SK-N-SH (cell line): ENCODE results near the gene TNFAIP8L3.

Experiments used
- EZH2phosphoT487 ChIP-seq: fragments of 200-600 bp; sonication (generic); IDR thresholded peaks from 2 replicates; pipeline ENCODE4 v1.6.1; 2017; ENCODE audit warnings: low read depth, mixed run types, mild to moderate bottlenecking, antibody characterized with exemption, moderate library complexity, borderline replicate concordance
- FOXM1 ChIP-seq: IDR thresholded peaks from 2 replicates; pipeline ENCODE4 v1.4.0; 2012; ENCODE audit warnings: low read depth, mild to moderate bottlenecking
- GATA2 ChIP-seq: sonication (generic); formaldehyde crosslinking; IDR thresholded peaks from 2 replicates; pipeline ENCODE4 v1.5.0; 2020; ENCODE audit warnings: mild to moderate bottlenecking, missing genetic modification reagents
- RCOR1 ChIP-seq: fragments of 150-350 bp; IDR thresholded peaks from 2 replicates; pipeline ENCODE4 v1.6.1; 2017; ENCODE audit warnings: antibody characterized with exemption, low read length
- SMC3 ChIP-seq: IDR thresholded peaks from 2 replicates; pipeline ENCODE4 v1.6.1; 2012; ENCODE audit warnings: low read depth, low read length, improper control_type of control experiment
- TAF1 ChIP-seq: IDR thresholded peaks from 2 replicates; pipeline ENCODE4 v1.6.1; 2012; ENCODE audit warnings: low read depth, mild to moderate bottlenecking, low read length, moderate library complexity, borderline replicate concordance
- TF ChIP-seq, protein P1 (sequence below): fragments of 200-600 bp; sonication (generic); IDR thresholded peaks from 2 replicates; pipeline ENCODE4 v1.6.1; 2017; ENCODE audit warnings: antibody characterized with exemption, mild to moderate bottlenecking, moderate library complexity
- TF ChIP-seq, protein P2 (sequence below): fragments of 150-350 bp; IDR thresholded peaks from 2 replicates; pipeline ENCODE4 v1.6.1; 2017; ENCODE audit warnings: antibody characterized with exemption, low read length, low read depth, borderline replicate concordance
- TF ChIP-seq, protein P3 (sequence below): IDR thresholded peaks from 2 replicates; pipeline ENCODE4 v1.6.1; 2012; ENCODE audit warnings: mild to moderate bottlenecking, low read depth, low read length, moderate library complexity

DNA sequence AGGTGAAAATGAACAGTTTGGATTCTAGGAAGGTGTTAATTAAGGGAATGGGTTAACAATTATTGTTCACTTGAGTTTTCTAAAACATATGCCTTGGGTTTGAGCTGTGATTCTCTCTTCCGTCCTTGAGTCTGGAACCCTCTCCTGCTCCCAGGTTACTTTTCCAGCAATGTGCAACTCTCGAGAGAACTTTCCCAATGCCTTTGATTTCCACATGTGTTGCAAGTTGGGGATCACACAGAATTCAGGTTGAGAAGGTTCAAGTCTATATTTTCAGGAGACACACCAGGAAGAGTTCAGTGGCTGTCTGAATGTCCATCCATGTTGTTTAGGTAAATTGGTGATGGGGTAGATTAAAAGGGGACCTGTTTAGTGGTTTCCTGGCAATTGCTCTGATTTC lies 48.7 kb downstream of the TNFAIP8L3 start:
- TF ChIP-seq, protein P1, sequence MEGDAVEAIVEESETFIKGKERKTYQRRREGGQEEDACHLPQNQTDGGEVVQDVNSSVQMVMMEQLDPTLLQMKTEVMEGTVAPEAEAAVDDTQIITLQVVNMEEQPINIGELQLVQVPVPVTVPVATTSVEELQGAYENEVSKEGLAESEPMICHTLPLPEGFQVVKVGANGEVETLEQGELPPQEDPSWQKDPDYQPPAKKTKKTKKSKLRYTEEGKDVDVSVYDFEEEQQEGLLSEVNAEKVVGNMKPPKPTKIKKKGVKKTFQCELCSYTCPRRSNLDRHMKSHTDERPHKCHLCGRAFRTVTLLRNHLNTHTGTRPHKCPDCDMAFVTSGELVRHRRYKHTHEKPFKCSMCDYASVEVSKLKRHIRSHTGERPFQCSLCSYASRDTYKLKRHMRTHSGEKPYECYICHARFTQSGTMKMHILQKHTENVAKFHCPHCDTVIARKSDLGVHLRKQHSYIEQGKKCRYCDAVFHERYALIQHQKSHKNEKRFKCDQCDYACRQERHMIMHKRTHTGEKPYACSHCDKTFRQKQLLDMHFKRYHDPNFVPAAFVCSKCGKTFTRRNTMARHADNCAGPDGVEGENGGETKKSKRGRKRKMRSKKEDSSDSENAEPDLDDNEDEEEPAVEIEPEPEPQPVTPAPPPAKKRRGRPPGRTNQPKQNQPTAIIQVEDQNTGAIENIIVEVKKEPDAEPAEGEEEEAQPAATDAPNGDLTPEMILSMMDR = no peak
- TF ChIP-seq, protein P2, sequence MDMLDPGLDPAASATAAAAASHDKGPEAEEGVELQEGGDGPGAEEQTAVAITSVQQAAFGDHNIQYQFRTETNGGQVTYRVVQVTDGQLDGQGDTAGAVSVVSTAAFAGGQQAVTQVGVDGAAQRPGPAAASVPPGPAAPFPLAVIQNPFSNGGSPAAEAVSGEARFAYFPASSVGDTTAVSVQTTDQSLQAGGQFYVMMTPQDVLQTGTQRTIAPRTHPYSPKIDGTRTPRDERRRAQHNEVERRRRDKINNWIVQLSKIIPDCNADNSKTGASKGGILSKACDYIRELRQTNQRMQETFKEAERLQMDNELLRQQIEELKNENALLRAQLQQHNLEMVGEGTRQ = no peak
- TF ChIP-seq, protein P3, sequence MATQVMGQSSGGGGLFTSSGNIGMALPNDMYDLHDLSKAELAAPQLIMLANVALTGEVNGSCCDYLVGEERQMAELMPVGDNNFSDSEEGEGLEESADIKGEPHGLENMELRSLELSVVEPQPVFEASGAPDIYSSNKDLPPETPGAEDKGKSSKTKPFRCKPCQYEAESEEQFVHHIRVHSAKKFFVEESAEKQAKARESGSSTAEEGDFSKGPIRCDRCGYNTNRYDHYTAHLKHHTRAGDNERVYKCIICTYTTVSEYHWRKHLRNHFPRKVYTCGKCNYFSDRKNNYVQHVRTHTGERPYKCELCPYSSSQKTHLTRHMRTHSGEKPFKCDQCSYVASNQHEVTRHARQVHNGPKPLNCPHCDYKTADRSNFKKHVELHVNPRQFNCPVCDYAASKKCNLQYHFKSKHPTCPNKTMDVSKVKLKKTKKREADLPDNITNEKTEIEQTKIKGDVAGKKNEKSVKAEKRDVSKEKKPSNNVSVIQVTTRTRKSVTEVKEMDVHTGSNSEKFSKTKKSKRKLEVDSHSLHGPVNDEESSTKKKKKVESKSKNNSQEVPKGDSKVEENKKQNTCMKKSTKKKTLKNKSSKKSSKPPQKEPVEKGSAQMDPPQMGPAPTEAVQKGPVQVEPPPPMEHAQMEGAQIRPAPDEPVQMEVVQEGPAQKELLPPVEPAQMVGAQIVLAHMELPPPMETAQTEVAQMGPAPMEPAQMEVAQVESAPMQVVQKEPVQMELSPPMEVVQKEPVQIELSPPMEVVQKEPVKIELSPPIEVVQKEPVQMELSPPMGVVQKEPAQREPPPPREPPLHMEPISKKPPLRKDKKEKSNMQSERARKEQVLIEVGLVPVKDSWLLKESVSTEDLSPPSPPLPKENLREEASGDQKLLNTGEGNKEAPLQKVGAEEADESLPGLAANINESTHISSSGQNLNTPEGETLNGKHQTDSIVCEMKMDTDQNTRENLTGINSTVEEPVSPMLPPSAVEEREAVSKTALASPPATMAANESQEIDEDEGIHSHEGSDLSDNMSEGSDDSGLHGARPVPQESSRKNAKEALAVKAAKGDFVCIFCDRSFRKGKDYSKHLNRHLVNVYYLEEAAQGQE = no peak
- TF ChIP-seq TAF1 (no peak), SMC3 (no peak), EZH2phosphoT487 (no peak), RCOR1 (no peak), FOXM1 (no peak), GATA2 (CRISPR knock-in tag) (no peak)
